GM19324 (cell line): ENCODE measurements around the gene ACTR2.
A peak's percentile ranks its signal among the peaks of the same experiment; 100 is the strongest.
"Not testable (repeated sequence)": the region's sequence is repeated elsewhere in the genome, so short reads cannot be mapped to it uniquely, and the experiment has no call there.

ENCODE experiments used
- ATAC-seq: cut with Tn5 transposase; IDR thresholded peaks from one replicate; pipeline ENCODE4 v1.9.1; 2021; ENCODE audit warnings: mild to moderate bottlenecking, moderate library complexity; ENCODE audit not compliant: unreplicated experiment, low FRiP score

The ACTR2 gene

DNA sequence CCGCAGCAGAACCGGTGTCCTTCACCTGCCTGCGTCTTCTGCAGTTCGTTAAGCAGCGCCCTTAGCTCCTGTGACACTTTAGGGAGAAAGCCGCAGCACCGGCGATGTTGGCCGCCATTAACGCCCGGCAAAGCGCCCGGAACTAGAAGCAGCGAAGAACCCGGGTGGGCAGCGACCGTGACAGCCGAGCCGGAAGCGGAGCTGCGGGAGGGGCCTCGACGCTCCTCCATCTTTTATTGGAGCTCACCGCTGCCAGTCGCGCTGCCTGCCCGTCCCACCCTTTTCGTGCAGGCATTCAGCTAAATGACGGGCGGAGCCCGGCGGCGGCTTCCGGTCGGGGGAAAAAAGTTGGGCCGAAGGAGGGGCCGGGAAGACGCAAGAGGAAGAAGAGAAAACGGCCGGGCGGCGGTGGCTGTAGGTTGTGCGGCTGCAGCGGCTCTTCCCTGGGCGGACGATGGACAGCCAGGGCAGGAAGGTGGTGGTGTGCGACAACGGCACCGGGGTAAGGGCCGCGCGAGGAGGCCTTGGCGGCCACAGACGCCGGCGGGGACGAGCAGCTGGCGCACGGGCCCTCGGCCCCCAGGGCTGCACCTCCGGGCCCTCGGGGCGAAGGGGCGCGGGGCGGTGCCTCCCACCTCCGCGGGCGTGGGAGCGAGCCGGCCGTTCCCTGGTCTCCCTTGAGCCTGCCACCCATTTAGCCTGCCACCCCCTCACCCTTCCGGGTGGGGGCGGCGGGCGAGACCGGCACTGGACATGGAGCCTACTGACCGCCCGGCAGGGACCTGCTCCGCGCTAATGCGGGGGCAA is at the start of gene ACTR2:
TSS of gene ACTR2 (plus strand) at position 376 of the 807 bp plus-strand sequence. CDS start at position 455, 79 bp downstream.
- peak; percentile 95 for ATAC-seq

DNA sequence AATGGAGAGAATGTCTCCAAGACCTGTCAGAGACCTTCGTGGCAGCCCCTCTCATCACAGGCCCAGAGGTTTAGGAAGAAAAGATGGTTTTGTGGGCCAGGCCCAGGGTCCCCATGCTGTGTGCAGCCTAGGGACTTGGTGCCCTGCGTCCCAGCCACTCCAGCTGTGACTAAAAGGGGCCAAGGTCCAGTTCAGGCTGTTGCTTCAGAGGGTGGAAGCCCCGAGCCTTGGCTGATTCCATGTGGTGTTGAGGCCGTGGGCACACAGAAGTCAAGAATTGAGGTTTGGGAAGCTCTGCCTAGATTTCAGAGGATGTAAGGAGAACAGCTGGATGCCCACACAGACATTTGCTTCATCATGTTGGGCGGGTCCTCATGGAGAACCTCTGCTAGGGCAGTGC is 45.1 kb upstream of the ACTR2 start:
- ATAC-seq: no peak

DNA sequence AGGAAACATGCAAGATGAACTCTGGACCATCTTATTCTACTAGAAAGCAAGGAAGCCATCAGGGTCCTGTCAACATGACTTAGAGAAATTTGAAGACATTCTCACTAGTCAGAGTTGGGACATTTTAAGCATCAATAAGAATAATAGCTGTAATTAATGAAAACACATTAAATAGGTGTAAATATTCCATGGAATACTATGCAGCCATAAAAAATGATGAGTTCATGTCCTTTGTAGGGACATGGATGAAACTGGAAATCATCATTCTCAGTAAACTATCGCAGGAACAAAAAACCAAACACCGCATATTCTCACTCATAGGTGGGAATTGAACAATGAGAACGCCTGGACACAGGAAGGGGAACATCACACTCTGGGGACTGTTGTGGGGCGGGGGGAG is 44.2 kb upstream of the ACTR2 start:
- not testable (repeated sequence) for ATAC-seq

DNA sequence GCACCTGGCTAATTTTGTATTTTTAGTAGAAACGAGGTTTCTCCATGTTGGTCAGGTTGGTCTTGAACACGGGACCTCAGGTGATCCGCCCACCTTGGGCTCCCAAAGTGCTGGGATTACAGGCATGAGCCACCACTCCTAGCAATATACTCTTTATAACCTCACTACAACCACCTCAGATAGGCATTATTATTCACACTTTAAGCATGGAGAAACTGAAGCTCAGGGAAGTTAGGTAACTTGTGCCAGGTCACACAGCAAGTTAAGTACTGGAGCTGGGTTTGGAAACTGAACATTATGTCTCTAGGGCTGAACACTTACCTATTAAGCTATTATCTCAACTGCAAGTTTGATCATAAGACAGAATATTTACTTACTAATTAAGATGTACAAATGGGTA is 42.6 kb upstream of the ACTR2 start:
- no peak for ATAC-seq

DNA sequence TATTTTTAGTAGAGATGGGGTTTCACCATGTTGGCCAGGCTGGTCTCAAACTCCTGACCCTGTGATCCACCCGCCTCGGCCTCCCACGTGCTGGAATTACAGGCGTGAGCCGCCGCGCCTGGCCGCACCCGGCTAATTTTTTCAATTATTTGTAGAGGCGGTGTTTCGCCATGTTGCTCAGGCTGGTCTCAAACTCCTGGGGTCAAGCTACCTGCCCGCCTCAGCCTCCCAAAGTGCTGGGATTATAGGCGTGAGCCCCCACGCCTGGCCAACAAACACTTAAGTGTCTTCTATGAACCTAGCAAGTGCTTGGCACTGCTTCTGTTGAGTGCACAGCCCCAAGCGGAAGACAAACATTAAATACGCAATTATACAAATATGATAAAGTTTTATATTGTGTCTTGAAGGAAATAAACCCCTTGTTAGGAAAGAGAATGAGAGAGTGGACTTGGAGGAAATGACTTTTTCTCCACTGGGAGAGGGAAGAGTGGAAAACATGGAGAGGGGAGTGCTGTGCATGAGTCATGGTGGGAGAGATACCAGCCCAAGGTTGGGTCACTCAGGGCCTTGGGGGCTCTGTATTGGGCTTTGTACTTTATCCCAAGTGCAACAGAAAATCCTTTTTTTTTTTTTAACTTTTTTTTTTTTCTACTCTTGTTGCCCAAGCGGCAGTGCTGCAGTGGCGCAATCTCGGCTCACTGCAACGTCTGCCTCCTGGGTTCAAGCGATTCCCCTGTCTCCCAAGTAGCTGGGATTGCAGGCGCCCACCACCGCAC is 41.4 kb upstream of the ACTR2 start:
- ATAC-seq: no peak

DNA sequence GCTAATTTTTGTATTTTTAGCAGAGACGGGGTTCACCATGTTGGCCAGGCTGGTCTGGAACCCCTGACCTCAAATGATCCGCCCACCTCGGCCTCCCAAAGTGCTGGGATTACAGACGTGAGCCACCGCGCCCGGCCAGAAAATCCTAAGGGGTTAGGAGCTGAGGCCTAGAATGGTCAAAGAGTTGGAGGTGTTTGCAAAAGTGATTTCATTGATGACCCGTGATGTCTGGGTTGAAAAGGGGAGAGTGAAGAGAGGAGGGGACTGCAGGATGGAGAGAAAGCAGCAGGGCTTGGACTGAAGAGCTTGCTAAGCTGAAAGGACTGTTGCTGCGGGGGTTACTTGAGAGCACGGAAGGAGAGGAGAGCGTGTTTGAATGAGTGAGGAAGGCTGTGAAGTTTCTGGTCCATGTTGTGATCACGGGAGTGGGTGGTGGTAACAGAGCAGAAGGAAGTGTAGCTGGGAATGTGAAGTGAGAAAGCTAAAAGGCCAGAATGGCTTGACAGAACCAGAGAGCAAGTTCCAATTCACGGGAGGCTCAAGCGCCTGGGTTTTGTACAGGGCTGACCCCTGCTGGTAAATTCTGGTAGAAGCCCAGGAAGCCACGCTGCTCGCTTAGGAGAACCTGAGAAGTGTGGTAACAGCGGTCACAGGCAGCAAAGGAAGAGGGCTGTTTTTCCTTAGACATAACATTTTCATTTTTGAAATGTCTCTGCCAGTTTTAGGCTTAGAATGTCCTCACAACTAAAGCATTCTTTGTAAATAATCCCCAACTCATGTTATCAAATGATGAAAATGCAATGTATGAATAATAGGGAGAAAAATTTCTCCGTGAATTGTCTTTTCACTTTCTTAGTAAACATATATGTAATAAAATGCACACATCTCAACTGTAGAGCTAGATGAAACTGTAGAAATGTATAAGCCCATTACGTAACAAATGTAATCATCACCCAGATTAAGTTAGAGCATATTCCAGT is 40.5 kb upstream of the ACTR2 start:
- ATAC-seq: no peak

DNA sequence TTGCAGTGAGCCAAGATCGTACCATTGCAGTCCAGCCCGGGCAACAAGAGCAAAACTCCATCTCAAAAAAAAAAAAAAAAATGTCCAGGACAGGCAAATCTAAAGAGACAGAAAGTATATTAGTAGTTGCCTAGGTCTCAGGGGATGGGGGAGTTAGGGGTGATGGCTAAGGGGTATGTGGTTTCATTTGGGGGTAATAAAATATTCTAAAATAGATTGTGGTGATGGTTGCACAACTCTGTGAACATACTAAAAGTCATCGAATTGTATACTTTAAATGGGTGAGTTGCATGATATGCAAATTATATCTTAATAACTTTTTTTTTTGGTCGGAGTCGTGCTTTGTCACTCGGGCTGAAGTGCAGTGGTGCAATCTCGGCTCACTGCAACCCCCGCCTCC is 34.2 kb upstream of the ACTR2 start:
- ATAC-seq: no peak

DNA sequence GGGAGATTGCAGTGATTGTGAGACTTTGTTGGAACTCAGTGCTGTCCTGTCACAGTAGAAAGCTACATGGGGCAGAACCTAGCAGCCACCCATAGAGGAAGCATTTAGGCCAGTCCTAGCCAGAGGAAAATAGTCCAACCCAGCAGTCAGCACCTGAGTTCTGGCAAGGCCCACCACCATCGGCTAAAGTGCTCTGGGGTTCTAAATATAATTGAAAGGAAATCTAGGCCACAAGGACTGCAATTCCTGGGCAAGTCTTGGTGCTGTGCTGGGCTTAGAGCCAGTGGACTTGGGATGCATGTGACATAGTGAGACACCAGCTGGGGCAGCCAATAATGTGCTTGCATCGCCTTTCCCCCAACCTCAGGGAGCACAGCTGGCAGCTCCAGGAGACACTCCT is 28.9 kb upstream of the ACTR2 start:
- no peak for ATAC-seq

DNA sequence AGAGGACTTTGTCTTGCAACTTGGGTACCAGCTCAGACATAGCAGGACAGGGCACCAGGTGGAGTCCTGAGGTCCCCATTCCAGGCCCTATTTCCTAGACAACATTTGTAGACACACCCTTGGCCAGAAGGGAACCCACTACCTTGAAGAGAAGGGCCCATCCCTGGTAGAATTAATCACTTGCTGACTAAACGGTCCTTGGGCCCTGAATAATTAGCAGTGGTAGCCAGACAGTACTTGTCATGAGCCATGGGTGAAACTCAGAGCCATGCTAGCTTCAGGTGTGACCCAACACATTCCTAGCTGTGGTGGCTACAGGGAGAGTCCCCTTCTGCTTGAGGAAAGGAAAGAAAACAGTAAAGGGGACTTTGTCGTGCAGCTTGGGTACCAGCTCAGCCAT is 28.5 kb upstream of the ACTR2 start:
- no peak for ATAC-seq

DNA sequence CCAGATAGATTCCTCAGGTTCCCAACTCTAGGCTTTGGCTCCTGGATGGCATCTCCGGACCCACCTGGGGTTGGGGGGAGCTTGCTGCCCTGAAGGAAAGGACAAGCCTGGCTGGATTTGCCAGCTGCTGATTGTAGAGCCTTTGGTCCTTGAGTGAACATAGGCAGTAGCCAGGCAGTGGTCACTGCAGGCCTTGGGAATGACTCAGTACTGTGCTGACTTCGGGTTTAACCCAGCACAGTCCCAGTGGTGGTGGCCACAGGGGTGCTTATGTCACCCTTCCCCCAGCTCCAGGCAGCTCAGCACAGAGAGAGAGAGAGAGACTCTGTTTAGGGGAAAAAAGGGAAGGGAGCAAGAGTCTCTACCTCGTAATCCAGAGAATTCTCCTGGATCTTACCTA is 27.7 kb upstream of the ACTR2 start:
- ATAC-seq: no peak

DNA sequence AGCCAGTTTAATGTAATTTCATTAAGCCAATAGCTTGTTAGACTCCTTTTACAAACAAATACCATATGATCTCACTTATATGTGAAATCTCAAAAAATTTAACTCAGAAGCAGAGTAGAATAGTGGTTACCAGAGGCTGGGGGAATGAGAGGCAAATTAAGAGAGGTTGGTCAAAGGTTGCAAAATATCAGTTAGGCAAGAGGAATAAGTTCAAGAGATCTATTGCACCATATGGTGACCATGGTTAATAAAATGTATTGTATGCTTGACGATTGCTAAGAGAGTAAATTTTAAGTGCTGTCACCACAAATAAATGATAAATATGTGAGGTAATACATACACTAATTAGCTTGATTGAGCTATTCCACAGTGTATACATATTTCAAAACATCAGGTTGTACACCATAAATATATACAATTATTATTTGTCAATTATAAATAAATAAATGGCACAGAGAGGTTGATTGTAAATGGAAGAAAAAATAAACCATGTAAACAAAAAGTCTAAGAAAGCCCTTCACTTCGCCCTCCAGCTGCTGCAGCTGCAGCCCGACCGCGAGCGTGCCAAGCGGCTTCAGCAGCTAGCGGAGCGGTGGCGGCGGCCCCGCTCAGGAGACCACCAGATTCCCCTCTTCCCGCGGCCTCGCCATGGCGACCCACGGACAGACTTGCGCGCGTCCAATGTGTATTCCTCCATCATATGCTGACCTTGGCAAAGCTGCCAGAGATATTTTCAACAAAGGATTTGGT is 23.0 kb upstream of the ACTR2 start:
- ATAC-seq: no peak

DNA sequence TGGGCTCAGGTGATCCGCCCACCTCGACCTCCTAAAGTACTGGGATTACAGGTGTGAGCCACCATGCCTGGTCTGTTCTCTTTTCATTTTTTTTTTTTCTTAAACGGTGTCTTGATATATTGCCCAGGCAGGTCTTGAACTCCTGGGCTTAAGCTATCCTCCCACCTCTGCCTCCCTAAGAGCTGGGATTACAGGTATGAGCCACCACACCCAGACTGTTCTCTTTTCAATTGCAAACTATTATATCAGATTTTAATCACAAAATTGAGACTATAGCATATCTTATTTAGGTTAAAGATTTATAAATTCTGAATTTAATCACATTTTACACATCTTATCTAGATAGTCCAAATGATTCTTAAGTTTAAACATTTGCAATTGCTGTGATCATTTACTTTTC is 15.5 kb upstream of the ACTR2 start:
- no peak for ATAC-seq

DNA sequence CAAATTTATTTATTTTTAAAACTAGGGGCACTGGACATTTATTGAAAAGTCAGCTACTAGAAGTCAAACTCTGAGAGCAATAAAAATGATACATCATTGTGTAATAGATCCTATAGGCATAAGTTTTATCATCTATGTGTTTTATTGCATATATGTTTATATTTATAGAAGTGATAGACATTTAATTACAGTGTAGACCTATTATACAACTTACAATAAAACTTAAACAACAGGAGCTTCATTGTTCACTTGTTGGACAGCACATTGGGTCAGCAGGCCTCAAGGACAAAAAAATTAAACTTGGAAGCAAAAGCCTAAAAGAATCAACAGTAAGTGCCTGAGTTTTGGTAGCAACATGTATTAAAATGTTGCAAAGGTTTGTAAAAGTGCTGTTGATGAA is 15.0 kb upstream of the ACTR2 start:
- no peak for ATAC-seq

DNA sequence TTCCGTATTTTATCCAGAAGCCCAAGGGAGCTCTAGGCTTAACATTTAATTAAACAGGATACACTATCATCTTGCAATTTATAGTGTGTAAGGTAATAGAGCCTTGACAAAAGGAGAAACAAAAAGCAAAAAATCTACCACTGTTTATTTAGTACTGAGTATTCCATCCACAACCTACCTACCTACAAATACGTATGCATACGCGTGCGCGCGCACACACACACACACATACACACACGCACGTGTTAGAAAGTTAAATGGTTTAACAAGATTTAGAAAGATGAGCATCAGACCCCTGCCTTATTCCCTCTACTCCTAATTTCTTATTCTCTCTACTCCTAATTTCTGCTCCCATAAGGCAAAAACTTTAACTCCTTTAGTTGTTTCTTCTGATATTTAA is 14.6 kb upstream of the ACTR2 start:
- no peak for ATAC-seq

DNA sequence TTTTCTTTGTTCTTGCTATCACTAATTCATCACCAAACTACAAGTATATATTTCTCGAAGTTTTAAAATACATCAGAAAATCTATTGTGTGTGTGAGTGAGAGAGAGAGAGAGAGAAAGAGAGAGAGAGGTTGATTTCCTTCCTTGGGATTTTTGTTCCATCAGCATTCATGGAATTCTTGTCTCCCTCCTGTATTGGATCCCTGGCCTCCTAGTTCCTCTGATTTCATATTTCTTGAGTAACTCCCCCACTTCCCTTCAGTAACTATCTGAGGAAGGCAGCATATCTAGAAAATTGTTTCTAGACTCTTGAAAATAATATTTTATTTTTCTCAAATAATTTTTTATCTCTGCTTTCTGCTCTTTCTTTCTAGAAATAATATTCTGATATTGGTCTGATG is 13.3 kb upstream of the ACTR2 start:
- no peak for ATAC-seq

DNA sequence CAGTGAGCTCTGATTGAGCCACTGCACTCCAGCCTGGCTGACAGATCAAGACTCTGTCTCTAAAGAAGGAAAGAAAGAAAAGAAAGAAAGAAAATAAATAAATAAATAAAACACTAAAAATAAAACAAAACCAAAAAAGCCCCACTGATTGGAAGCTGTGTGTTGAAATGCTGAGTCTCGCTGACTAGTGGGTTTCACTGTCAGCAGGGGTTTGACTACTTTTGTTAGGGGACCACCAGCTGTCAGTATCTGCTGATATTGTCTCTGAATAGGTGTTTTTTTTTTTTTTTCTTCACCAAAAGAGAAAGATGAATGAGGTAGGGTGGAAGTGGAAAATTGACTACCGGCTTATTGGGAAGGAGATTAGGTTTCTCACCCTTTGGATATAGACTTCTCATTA is 12.8 kb upstream of the ACTR2 start:
- no peak for ATAC-seq

DNA sequence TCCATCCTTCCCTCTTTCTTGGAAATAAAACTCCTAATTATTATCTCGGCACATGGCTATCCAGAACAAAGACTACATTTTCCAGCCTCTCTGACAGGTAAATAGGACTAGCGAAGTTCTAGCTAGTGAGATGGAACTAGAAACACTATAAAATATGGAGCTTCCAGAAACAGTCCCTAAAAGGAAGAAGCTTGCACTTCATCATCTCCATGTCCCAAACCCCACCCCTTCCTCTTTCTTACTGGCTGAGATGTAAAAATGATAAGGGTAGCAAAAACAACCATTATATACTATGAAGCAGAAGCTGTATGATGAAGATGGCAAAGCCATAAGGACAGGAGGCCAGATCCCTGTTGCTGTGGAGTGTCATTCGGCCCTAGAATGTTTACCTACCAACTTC is 11.7 kb upstream of the ACTR2 start:
- ATAC-seq: no peak

DNA sequence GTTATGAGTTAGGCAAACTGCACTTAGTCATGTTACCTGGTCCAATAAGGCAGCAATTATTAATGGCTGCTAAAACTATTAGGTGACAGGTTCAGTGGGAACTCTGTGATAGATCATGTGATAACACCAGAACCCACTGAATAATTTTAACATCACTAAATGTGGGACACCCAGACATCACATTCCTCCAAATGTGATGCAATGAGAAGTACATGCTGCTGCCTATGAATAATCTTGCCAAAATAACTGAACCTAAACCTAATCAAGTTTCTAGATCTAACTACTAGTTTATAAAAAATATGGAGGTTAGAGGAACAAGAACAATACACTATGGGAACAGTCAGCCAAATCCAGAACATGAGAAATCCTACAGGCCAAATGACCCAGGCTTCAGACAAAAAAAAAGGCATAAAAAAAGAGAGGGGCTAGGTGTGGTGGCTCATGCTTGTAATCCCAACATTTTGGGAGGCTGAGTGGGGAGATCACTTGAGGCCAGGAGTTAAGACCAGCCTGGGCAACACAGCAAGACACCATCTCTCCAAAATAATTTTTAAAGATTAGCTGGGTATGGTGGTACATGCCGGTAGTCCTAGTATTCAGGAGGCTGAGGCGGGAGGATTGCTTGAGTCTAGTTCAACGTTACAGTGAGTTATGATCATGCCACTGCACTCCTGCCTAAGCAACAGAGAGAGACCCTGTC is 7.0 kb upstream of the ACTR2 start:
- ATAC-seq: no peak

DNA sequence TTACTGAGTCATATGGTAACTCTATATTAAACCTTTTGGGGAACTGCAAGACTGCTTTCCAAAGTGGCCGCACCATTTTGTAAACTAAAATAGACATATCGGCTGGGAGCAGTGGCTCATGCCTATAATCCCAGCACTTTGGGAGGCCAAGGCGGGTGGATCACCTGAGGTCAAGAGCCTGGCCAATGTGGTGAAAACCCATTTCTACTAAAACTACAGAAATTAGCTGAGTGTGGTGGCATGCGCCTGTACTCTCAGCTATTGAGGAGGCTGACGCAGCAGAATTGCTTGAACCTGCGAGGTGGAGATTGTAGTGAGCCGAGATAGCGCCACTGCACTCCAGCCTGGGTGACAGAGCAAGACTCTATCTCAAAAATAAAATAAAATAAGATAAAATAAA is 6.4 kb upstream of the ACTR2 start:
- ATAC-seq: not testable (repeated sequence)
